ENCODE data around the gene ZNF423. TPM values are rescaled to one million over a fixed set of nuclear protein-coding genes. Genes with fewer than 3 reads are reported as not detected.

Gene ZNF423
- total and polyA plus RNA-seq, 7 donors = 0.69 to 19.7 (median 3.6) TPM

DNA sequence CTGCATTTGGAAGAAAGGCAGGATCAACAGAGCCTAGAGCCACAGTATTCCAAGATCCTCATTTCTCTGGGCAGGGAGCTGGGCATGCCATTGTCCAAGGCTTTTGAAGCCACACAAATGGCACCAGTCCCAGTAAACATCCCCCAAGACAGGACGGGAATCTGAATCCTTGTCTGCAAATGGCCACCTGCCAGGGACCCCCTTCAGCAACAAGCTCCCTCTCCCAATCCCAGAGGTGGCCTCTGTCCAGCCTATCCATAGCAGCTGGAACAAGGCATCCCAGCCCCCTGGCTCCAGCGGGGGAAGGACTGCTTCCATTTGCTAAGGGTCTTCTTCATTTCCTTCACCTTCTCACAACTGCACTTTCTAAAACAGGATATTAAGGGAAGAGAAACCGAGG is 277.9 kb downstream of the ZNF423 start:
- no peak overlapping the region for H3K27ac ChIP-seq
- no peaks in the 10 kb centered on the region for H3K9me3 ChIP-seq
- no peak overlapping the region for H3K4me3 ChIP-seq
- no peaks in the 10 kb centered on the region for H3K36me3 ChIP-seq
- no peaks in the 10 kb centered on the region for H3K27me3 ChIP-seq
- DNase-seq = peak; percentile 49
- WGBS, 2 donors = 69 to 81% methylated on average over 3 of the region's 3 CpGs
- intact Hi-C loops (cut with DNase I) = no loop called here
- peaks cover 0 to 7% (median 0%) of the 10 kb centered on the region in 4 donors for H3K4me1 ChIP-seq
- TF ChIP-seq POLR2A (IDR thresholded peaks at IDR 0.05) (no peak), POLR2AphosphoS5 (IDR thresholded peaks at IDR 0.05) (no peak), EP300 (IDR thresholded peaks at IDR 0.05) (no peak)
- TF ChIP-seq, protein P1, sequence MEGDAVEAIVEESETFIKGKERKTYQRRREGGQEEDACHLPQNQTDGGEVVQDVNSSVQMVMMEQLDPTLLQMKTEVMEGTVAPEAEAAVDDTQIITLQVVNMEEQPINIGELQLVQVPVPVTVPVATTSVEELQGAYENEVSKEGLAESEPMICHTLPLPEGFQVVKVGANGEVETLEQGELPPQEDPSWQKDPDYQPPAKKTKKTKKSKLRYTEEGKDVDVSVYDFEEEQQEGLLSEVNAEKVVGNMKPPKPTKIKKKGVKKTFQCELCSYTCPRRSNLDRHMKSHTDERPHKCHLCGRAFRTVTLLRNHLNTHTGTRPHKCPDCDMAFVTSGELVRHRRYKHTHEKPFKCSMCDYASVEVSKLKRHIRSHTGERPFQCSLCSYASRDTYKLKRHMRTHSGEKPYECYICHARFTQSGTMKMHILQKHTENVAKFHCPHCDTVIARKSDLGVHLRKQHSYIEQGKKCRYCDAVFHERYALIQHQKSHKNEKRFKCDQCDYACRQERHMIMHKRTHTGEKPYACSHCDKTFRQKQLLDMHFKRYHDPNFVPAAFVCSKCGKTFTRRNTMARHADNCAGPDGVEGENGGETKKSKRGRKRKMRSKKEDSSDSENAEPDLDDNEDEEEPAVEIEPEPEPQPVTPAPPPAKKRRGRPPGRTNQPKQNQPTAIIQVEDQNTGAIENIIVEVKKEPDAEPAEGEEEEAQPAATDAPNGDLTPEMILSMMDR (IDR thresholded peaks at IDR 0.05) = no peak

DNA sequence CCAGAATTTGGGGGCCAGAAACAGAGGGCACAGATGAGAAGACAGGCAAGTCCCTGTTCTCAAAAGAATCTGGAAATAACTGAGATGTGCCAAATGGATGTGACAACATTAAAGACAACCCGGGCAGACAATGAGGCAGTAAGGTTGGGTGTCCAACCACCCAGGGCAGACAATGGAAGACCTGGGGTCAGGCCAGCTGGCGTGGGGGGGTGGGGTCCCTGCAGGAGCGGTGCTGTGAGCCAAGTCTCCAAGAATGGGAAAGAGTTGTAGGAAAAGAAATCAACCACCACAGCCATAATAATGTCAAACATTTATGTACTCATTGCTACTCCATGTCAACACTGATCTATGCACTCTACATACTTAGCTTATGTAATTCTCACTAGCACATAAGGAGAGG is 279.0 kb downstream of the ZNF423 start:
- intact Hi-C loops (cut with DNase I) = no loop called here
- no peaks in the 10 kb centered on the region for H3K27me3 ChIP-seq
- DNase-seq = no peak
- no peak overlapping the region for H3K4me3 ChIP-seq
- no peaks in the 10 kb centered on the region for H3K9me3 ChIP-seq
- TF ChIP-seq, protein P1 (IDR thresholded peaks at IDR 0.05) = no peak
- TF ChIP-seq EP300 (IDR thresholded peaks at IDR 0.05) = no peak
- TF ChIP-seq POLR2AphosphoS5 (IDR thresholded peaks at IDR 0.05) = no peak
- TF ChIP-seq POLR2A (IDR thresholded peaks at IDR 0.05) = no peak
- no peak overlapping the region for H3K27ac ChIP-seq
- H3K4me1 ChIP-seq = peaks cover 0 to 7% (median 0%) of the 10 kb centered on the region in 4 donors
- H3K36me3 ChIP-seq = no peaks in the 10 kb centered on the region
- 84 to 85% methylated on average over 3 of the region's 3 CpGs for WGBS, 2 donors

DNA sequence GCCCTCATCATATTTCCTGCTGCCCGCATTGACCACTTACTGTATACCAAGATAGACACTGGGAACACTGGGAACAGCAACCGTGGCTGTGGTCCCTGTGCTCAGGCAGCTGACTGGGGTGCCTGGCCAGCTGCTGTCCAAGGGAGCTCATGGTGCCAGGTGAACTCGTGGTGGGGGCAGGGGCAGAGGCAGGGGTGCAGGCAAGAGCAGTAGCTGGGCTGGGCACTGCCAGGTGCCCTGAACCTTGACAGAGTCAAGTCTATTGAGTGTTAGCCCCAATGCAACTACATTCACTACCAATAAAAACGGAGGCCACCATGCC is 279.8 kb downstream of the ZNF423 start:
- peaks cover 0 to 3% (median 0%) of the 10 kb centered on the region in 4 donors for H3K4me1 ChIP-seq
- intact Hi-C loops (cut with DNase I) = no loop called here
- TF ChIP-seq EP300 (IDR thresholded peaks at IDR 0.05) (no peak), POLR2A (IDR thresholded peaks at IDR 0.05) (no peak), POLR2AphosphoS5 (IDR thresholded peaks at IDR 0.05) (no peak)
- TF ChIP-seq, protein P1 (IDR thresholded peaks at IDR 0.05) = no peak
- H3K9me3 ChIP-seq = no peaks in the 10 kb centered on the region
- no peaks in the 10 kb centered on the region for H3K27me3 ChIP-seq
- no peaks in the 10 kb centered on the region for H3K36me3 ChIP-seq
- DNase-seq = no peak
- H3K4me3 ChIP-seq = no peak overlapping the region
- WGBS, 2 donors = 88 to 92% methylated on average over 4 of the region's 4 CpGs
- H3K27ac ChIP-seq = no peak overlapping the region

DNA sequence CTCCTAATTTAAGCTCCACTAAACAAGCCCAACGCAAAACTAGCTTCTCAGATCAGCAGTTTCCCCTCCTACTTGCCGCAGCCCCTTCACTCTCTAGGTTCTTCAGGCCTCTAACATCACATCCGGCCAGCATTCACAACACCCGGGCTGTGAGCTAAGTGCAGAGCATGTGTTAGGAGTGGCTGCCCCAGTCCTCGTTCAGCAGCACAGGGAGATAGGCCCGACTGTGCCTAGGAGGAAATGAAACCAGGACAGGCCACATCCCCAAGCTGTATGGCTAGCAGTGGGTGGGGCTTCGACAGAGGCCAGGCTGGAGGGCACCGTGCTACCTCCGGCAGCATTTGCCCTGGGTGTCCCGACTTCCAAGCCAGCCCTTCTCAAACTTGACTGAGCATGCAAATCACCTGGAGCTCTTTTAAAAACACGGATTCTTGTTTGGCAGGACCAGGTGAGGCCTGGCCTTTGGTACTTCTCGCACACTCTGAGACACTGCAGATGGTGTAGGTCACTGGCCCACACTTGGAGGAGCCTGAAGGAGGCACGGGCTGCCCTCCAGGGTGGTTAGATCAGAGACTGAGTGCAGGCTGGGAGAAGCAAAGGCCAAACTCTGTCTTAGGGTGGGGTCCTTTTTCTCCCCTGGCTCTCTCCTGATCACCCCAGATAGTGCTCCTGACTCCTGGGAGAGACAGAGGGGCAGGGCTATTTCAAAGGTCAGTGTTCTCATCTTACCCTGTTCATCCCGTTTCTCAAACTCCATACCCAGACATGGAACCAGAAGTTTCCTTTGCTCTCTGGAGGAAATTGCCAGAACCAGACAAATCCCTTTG is 280.4 kb downstream of the ZNF423 start:
- no peak overlapping the region for H3K4me3 ChIP-seq
- H3K27ac ChIP-seq = no peak overlapping the region
- H3K27me3 ChIP-seq = no peaks in the 10 kb centered on the region
- H3K4me1 ChIP-seq = no peaks in the 10 kb centered on the region
- TF ChIP-seq EP300 (IDR thresholded peaks at IDR 0.05) = no peak
- TF ChIP-seq, protein P1 (IDR thresholded peaks at IDR 0.05) = no peak
- no peak for TF ChIP-seq POLR2AphosphoS5 (IDR thresholded peaks at IDR 0.05)
- TF ChIP-seq POLR2A (IDR thresholded peaks at IDR 0.05) = no peak
- 38 to 53% methylated on average over 14 of the region's 14 CpGs for WGBS, 2 donors
- no peaks in the 10 kb centered on the region for H3K9me3 ChIP-seq
- no peaks in the 10 kb centered on the region for H3K36me3 ChIP-seq
- DNase-seq = no peak
- intact Hi-C loops (cut with DNase I) = no loop called here
